Measurements from ENCODE around the gene CRYBG2.
"Not testable (repeated sequence)": the region's sequence is repeated elsewhere in the genome, so short reads cannot be mapped to it uniquely, and the experiment has no call there.

GRCh38 chr1:26374361-26374760 is 20.4 kb upstream of the CRYBG2 start:
- not testable (repeated sequence) for TF ChIP-seq POLR2AphosphoS5 (IDR thresholded peaks at IDR 0.05; ENCODE audit: insufficient read depth in 1 of 2, low read depth in 1 of 2); CTCF (IDR thresholded peaks at IDR 0.05); POLR2A (IDR thresholded peaks at IDR 0.05)

Measured in vagina (tissue), 2 donors.